MCF 10A (cell line): ENCODE data around the gene DNAH10. TPM values are rescaled to one million over a fixed set of nuclear protein-coding genes. Genes with fewer than 3 reads are reported as not detected.

Source experiments
- BruUV-seq: library from RNA; stranded (reverse); fragments of 400-500 nt; replicated peaks from 2 replicates; lab custom pipeline; 2021; lab: Mats Ljungman, UMichigan
- CTCF ChIA-PET: fragments of 300-600 bp; sonication (Branson Sonifier 250); formaldehyde crosslinking; extraction: SDS; loops from one replicate; lab custom pipeline; 2021; ENCODE audit warnings: antibody characterized with exemption, inconsistent platforms; lab: Yijun Ruan, JAX
- POLR2A ChIA-PET: fragments of 300-600, 350-650 bp; sonication (Branson Sonifier 250); formaldehyde crosslinking; extraction: SDS; loops from one replicate; lab custom pipeline; 2020; ENCODE audit warnings: antibody characterized with exemption, inconsistent platforms; lab: Yijun Ruan, JAX
- DNase-seq: peaks from one replicate; pipeline ENCODE4 v3.0.0-alpha.2; 2018; ENCODE audit not compliant: unreplicated experiment
- H3K27ac Mint-ChIP-seq: one replicate; pipeline ENCODE4 v1.8.0; 2022; ENCODE audit warnings: mild to moderate bottlenecking, low read depth, mixed read lengths; ENCODE audit not compliant: unreplicated experiment
- H3K27me3 Mint-ChIP-seq: one replicate; pipeline ENCODE4 v1.8.0; 2022; ENCODE audit warnings: mixed read lengths; ENCODE audit not compliant: insufficient read depth, unreplicated experiment
- H3K36me3 Mint-ChIP-seq: one replicate; pipeline ENCODE4 v1.8.0; 2022; ENCODE audit warnings: mild to moderate bottlenecking, moderate library complexity, mixed read lengths; ENCODE audit not compliant: insufficient read depth, unreplicated experiment
- H3K4me1 Mint-ChIP-seq: one replicate; pipeline ENCODE4 v1.8.0; 2022; ENCODE audit warnings: mixed read lengths; ENCODE audit not compliant: insufficient read depth, unreplicated experiment
- H3K4me3 Mint-ChIP-seq: one replicate; pipeline ENCODE4 v1.8.0; 2022; ENCODE audit warnings: mild to moderate bottlenecking, moderate library complexity, mixed read lengths; ENCODE audit not compliant: unreplicated experiment
- H3K9me3 Mint-ChIP-seq: one replicate; pipeline ENCODE4 v1.8.0; 2022; ENCODE audit warnings: mixed read lengths; ENCODE audit not compliant: unreplicated experiment
- CTCF ChIP-seq: fragments of 200-600 bp; IDR thresholded peaks from one replicate; pipeline ENCODE4 v1.8.0; 2022; ENCODE audit warnings: antibody characterized with exemption, mild to moderate bottlenecking; ENCODE audit not compliant: unreplicated experiment
- intact Hi-C: fragments of 100-400 bp; cut with micrococcal nuclease; formaldehyde crosslinking; loops from 2 replicates; pipeline ENCODE4 v1.14.1; 2022
- total RNA-seq: library from RNA; stranded (reverse); gene quantifications from 2 replicates; pipeline ENCODE4 v1.2.3, GENCODE V29; 2022

The DNAH10 gene
- total RNA-seq, 1 experiment from 2014 or later = 0.21 TPM

- H3K36me3 Mint-ChIP-seq = no peaks in the 10 kb centered on the region
- BruUV-seq = no TSS peak
- TF ChIP-seq CTCF = no peak
- no peak overlapping the region for H3K27ac Mint-ChIP-seq
- no peak for DNase-seq
- intact Hi-C loops = no loop called here
- H3K27me3 Mint-ChIP-seq = peaks cover 71% of the 10 kb centered on the region
- ChIA-PET CTCF (no interaction called here), POLR2A (no interaction called here)
- no peaks in the 10 kb centered on the region for H3K9me3 Mint-ChIP-seq
- peaks cover 13% of the 10 kb centered on the region for H3K4me1 Mint-ChIP-seq
- H3K4me3 Mint-ChIP-seq = no peak overlapping the region
These were observed 124.2 kb downstream of the DNAH10 start for GRCh38 chr12:123886258-123886657.

DNA sequence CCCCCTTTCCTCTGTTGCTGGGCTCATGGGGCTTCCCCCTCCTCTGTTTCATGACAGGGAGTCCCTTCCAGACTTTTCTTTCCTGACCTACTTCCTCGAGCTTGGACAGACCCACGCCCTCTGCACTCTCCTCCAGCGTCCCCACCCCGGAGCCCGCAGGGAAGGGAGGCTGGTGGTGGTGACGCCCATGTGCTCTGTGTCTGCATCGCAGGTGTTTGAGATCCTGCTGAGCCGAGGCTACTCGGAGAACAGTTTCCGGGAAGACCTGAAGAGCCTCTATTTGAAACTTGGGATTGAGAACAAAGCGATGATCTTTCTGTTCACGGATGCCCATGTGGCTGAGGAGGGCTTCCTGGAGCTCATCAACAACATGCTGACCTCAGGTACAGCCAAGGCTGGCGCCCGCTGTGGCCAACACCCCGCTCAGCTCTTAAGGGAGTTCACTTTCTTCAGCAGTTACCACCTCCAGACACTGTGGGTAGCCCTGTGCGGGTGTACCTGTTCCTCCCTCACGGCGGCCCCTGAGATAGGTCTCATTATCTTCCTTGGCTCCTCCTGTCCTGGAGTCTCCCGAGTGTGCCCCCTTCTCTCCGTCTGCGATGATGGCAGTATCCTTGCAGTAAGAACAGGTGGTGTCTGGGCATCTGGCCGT is 125.0 kb downstream of the DNAH10 start:
- Mint-ChIP-seq H3K27me3 (peaks cover 79% of the 10 kb centered on the region), H3K4me3 (no peak overlapping the region)

DNA sequence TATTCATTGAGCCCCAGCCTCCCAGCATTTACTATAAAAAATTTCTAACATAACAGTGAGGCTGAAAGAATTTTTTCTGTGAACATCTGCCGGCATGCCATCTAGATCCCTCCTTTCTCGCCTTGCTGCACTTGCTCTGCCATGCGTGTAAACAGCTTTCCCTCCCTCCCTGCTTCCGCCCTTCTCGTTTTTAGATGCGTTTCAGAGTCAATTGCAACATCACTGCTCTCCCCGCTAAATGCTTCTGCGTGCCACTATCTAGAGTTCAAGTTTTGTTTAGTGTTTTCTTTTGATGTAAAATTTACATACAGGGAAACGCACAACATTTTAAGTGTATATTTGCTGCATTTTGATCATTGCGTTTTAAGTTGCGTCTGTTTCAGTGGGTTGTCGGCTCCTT is 126.9 kb downstream of the DNAH10 start:
- no peak for DNase-seq
- CTCF ChIA-PET = interaction anchor here (0.6 to 2.8 kb wide), 2 partner anchors 16 to 1443 kb away, joined by 3 to 8 read pairs; no protein-coding TSS in a partner anchor
- no peaks in the 10 kb centered on the region for H3K36me3 Mint-ChIP-seq
- no peak overlapping the region for H3K4me3 Mint-ChIP-seq
- peaks cover 21% of the 10 kb centered on the region for H3K4me1 Mint-ChIP-seq
- TF ChIP-seq CTCF = no peak
- intact Hi-C loops = no loop called here
- peaks cover 70% of the 10 kb centered on the region for H3K27me3 Mint-ChIP-seq
- no TSS peak for BruUV-seq
- no peak overlapping the region for H3K27ac Mint-ChIP-seq
- POLR2A ChIA-PET = no interaction called here
- H3K9me3 Mint-ChIP-seq = no peaks in the 10 kb centered on the region

More for the DNA sequence above, 125.0 kb downstream of the DNAH10 start:
- ChIA-PET POLR2A (no interaction called here), CTCF (no interaction called here)
- no TSS peak for BruUV-seq
- intact Hi-C loops = no loop called here
- no peak for TF ChIP-seq CTCF
- no peak for DNase-seq
- no peak overlapping the region for H3K27ac Mint-ChIP-seq
- peaks cover 21% of the 10 kb centered on the region for H3K4me1 Mint-ChIP-seq
- H3K36me3 Mint-ChIP-seq = no peaks in the 10 kb centered on the region
- no peaks in the 10 kb centered on the region for H3K9me3 Mint-ChIP-seq

- Mint-ChIP-seq H3K4me3 (no peak overlapping the region), H3K27me3 (peaks cover 68% of the 10 kb centered on the region), H3K4me1 (peaks cover 21% of the 10 kb centered on the region), H3K27ac (no peak overlapping the region), H3K36me3 (no peaks in the 10 kb centered on the region), H3K9me3 (no peaks in the 10 kb centered on the region)
- intact Hi-C loops = no loop called here
- POLR2A ChIA-PET = no interaction called here
- CTCF ChIA-PET = interaction anchor here (0.9 to 2.8 kb wide), 2 partner anchors 15 to 32 kb away, joined by 3 to 8 read pairs; no protein-coding TSS in a partner anchor
- DNase-seq = no peak
- BruUV-seq = no TSS peak
- no peak for TF ChIP-seq CTCF
These were observed 127.9 kb downstream of the DNAH10 start for GRCh38 chr12:123889848-123890535.
